Large intestine (tissue), 12 donors: ENCODE results near the gene PSMC2. TPM values are rescaled to one million over a fixed set of nuclear protein-coding genes. Genes with fewer than 3 reads are reported as not detected.

Experiments
- DNase-seq, 2 donors: peaks; one replicate each; pipeline versions ENCODE4 v3.0.0 to v3.0.0-alpha.2; 2013
- H3K27ac ChIP-seq: one replicate; pipeline ENCODE4 v1.5.1; 2013; ENCODE audit warnings: low read length
- H3K27me3 ChIP-seq: 2 replicates; pipeline ENCODE4 v1.6.1; 2013; ENCODE audit warnings: low read length; ENCODE audit not compliant: control insufficient read depth, insufficient read depth
- H3K36me3 ChIP-seq: 2 replicates; pipeline ENCODE4 v1.6.1; 2013; ENCODE audit warnings: low read length; ENCODE audit not compliant: control insufficient read depth, insufficient read depth
- H3K4me1 ChIP-seq: one replicate; pipeline ENCODE4 v1.6.1; 2013; ENCODE audit warnings: low read length; ENCODE audit not compliant: control insufficient read depth, insufficient read depth
- H3K4me3 ChIP-seq: one replicate; pipeline ENCODE4 v1.5.1; 2013; ENCODE audit warnings: low read length
- H3K9me3 ChIP-seq: one replicate; pipeline ENCODE4 v1.6.1; 2013; ENCODE audit warnings: mild to moderate bottlenecking, low read depth, low read length, moderate library complexity; ENCODE audit not compliant: control insufficient read depth
- WGBS: methylation state at CpG from one replicate; pipeline ENCODE4 v1.1.5; 2013; ENCODE audit warnings: low lambda C conversion rate; ENCODE audit not compliant: insufficient coverage; 5-methylcytosine and 5-hydroxymethylcytosine counted together
- long read RNA-seq, 11 donors: transcript quantifications; one replicate each; lab custom pipeline, GENCODE V29; 2026
- polyA plus RNA-seq: library from polyadenylated mRNA; unstranded; fragments of 120-200 nt; gene quantifications from one replicate; pipeline ENCODE4 v1.2.1, GENCODE V29; 2013

Gene PSMC2
- polyA plus RNA-seq, result 107 TPM
- long read RNA-seq, donor 1, transcript PSMC2-201 (12 exons, 2,637 nt), result major isoform, 17 of 22 reads
- long read RNA-seq, donor 1, partial matches to known transcripts, result 5 of 22 reads
- long read RNA-seq, donor 1, other reads (novel, unspliced or antisense), result 0 of 22 reads
- long read RNA-seq, donor 2, transcript PSMC2-201 (12 exons, 2,637 nt), result major isoform, 32 of 49 reads
- long read RNA-seq, donor 2, partial matches to known transcripts, result 16 of 49 reads
- long read RNA-seq, donor 2, other reads (novel, unspliced or antisense), result 0 of 49 reads
- long read RNA-seq, donor 3, transcript PSMC2-201 (12 exons, 2,637 nt), result major isoform, 31 of 89 reads
- long read RNA-seq, donor 3, partial matches to known transcripts, result 57 of 89 reads
- long read RNA-seq, donor 3, other reads (novel, unspliced or antisense), result 0 of 89 reads
- long read RNA-seq, donor 4, partial matches to known transcripts, result 0 of 4 reads
- long read RNA-seq, donor 4, other reads (novel, unspliced or antisense), result 0 of 4 reads
- long read RNA-seq, donor 5, transcript PSMC2-201 (12 exons, 2,637 nt), result major isoform, 12 of 12 reads
- long read RNA-seq, donor 5, partial matches to known transcripts, result 0 of 12 reads
- long read RNA-seq, donor 5, other reads (novel, unspliced or antisense), result 0 of 12 reads
- long read RNA-seq, donor 6, transcript PSMC2-201 (12 exons, 2,637 nt), result major isoform, 27 of 59 reads
- long read RNA-seq, donor 6, partial matches to known transcripts, result 32 of 59 reads
- long read RNA-seq, donor 6, other reads (novel, unspliced or antisense), result 0 of 59 reads
- long read RNA-seq, donor 7, transcript PSMC2-201 (12 exons, 2,637 nt), result major isoform, 21 of 21 reads
- long read RNA-seq, donor 7, partial matches to known transcripts, result 0 of 21 reads
- long read RNA-seq, donor 7, other reads (novel, unspliced or antisense), result 0 of 21 reads
- long read RNA-seq, donor 8, transcript PSMC2-201 (12 exons, 2,637 nt), result major isoform, 37 of 84 reads
- long read RNA-seq, donor 8, partial matches to known transcripts, result 46 of 84 reads
- long read RNA-seq, donor 8, other reads (novel, unspliced or antisense), result 0 of 84 reads
- long read RNA-seq, donor 9, transcript PSMC2-201 (12 exons, 2,637 nt), result major isoform, 29 of 52 reads
- long read RNA-seq, donor 9, partial matches to known transcripts, result 23 of 52 reads
- long read RNA-seq, donor 9, other reads (novel, unspliced or antisense), result 0 of 52 reads
- long read RNA-seq, donor 10, transcript PSMC2-201 (12 exons, 2,637 nt), result major isoform, 37 of 74 reads
- long read RNA-seq, donor 10, partial matches to known transcripts, result 36 of 74 reads
- long read RNA-seq, donor 10, other reads (novel, unspliced or antisense), result 0 of 74 reads
- long read RNA-seq, donor 11, transcript PSMC2-201 (12 exons, 2,637 nt), result major isoform, 27 of 53 reads
- long read RNA-seq, donor 11, partial matches to known transcripts, result 26 of 53 reads
- long read RNA-seq, donor 11, other reads (novel, unspliced or antisense), result 0 of 53 reads

DNA sequence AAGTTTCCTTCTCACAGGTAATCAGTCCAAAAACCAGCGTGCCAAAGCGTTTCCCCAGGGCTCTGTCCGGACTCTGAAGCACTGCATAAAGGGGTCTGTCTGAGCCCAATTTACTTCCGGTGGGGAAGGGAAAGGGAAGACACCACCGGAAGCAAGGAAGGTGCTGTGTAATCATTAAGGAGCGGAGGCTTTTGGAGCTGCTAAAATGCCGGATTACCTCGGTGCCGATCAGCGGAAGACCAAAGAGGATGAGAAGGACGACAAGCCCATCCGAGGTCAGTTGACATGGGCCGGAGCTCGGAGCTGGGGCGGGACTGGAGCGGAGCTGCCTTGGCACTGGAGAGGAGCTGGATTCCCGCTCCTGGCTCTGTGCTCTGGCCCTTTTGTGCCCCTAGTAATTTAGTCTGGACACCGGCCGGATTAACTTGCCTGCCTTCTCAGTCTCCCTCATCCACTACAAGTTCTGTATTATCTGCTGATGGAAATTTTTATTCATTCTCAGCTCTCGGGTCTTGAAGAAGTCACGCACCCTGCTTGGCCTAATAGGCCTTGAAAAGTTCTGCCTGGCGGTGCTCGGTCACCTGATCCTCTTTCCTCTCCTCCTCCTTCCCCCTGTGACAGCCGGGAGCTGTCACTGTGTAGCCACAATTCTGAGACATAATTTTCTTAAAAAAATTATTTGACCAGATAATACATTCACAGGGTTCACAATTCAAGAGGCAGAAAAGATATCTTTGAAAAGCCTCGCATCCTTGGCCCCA is at the start of gene PSMC2:
PSMC2 (plus strand) TSS at position 137 of the 761 bp plus-strand sequence; CDS start at position 206, 69 bp downstream.
- no CpG with 5 or more reads among the region's 25 CpGs for WGBS
- no peaks in the 10 kb centered on the region for H3K27me3 ChIP-seq
- peaks cover 7% of the 10 kb centered on the region for H3K36me3 ChIP-seq
- peak within 1 kb of the TSS; percentile 89 for H3K27ac ChIP-seq
- no peaks in the 10 kb centered on the region for H3K9me3 ChIP-seq
- H3K4me1 ChIP-seq, result peaks cover 5% of the 10 kb centered on the region
- DNase-seq, result peak; percentile 81 to 93
- H3K4me3 ChIP-seq, result peak within 1 kb of the TSS; percentile 82

DNA sequence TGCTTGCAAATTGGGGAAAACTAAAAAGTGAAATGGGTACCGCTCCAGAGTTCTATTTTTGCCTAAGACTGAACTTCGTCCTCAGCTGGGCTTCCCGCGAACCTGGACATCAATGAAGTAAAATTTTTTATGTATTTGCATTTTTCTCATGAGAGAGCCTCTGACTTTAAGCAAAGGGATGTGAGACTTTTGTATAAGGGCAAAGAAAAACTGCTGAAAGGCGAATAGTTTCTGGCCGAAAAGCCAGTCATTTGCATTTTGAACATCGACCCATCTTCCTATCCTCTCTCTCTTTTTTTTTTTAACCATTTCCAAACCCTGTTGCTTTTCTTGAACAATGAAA is 49.6 kb upstream of the PSMC2 start:
- H3K27me3 ChIP-seq, result no peaks in the 10 kb centered on the region
- no peak for DNase-seq
- H3K4me3 ChIP-seq, result peak overlapping the region; percentile 83
- WGBS, result 0% methylated on average over 3 of the region's 7 CpGs
- H3K4me1 ChIP-seq, result peaks cover 3% of the 10 kb centered on the region
- H3K36me3 ChIP-seq, result peaks cover 26% of the 10 kb centered on the region
- no peak overlapping the region for H3K27ac ChIP-seq
- no peaks in the 10 kb centered on the region for H3K9me3 ChIP-seq

DNA sequence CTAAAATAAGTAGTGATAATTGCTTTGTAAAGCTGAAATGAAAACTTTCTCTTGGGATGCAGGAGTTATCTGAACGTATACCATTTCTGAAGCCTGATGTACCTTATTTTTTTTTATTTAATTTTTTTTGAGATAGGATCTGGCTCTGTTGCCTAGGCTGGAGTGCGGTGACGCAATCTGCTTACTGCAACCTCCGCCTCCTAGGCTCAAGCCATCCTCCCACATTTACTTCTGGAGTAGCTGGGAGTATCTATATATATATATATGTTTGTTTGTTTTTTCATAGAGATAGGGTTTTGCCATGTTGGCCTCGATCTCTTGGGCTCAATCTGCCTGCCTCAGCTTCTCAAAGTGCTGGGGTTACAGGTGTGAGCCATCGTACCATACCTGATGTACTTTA is 47.8 kb upstream of the PSMC2 start:
- WGBS, result no CpG with 5 or more reads among the region's 6 CpGs
- Histone ChIP-seq H3K4me1 (peaks cover 3% of the 10 kb centered on the region), H3K27ac (no peak overlapping the region), H3K4me3 (no peak overlapping the region), H3K9me3 (no peaks in the 10 kb centered on the region), H3K27me3 (no peaks in the 10 kb centered on the region), H3K36me3 (peaks cover 41% of the 10 kb centered on the region)
- DNase-seq, result no peak

DNA sequence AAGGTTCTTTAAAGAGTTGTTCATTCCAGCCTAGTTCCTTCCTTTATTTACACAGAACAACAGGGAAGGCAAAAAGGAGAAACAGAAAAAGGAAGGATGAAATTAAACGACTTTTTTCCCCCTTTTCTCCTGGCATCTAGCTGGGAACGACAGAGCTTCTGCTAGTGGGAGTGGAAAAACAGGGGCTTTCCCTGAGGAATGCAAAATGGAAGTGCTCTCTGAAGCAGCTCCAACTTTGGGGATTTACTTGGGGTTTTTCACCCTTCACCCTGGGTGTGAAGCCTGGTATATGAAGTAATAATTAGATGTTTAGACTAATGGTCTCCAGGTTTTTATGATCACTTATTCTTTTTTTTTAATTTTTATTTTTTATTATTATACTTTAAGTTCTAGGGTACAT is 46.0 kb upstream of the PSMC2 start:
- Histone ChIP-seq H3K4me3 (no peak overlapping the region), H3K27me3 (no peaks in the 10 kb centered on the region), H3K27ac (no peak overlapping the region), H3K4me1 (peaks cover 3% of the 10 kb centered on the region), H3K36me3 (peaks cover 54% of the 10 kb centered on the region), H3K9me3 (no peaks in the 10 kb centered on the region)
- no peak for DNase-seq
- no CpG with 5 or more reads among the region's 2 CpGs for WGBS

DNA sequence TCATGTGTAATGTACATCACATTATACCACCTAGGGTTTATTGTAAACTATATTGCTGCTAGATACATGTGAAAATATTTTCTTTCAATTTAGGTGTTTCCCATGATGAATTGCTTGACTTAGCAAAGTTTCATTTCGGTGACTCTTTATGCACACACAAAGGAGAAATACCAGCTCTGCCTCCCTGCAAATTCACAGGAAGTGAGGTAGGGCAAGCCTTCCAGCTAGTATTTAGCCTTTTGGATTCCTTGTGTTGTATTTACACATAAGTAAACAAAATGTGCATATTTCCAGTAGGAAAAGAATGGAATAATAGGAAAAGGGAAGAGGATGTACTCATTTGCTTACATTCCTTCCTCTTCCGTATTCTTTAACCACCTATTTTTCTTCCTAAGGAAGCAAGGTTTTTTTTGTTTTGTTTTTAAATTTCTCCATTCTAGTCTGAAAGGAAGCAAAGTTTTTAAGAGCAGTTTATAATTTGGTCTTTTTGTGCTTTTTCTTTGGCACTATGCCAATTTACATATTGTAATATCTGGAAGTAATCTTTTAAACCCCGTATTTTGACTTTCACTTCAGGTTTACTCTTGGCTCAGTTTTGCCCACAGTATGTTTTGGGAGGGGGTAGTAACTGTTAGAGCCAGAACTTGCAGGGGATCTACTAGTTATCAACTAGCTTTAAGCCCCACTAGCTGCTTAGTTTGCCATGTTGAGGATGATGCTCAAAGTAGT is 39.8 kb upstream of the PSMC2 start:
- peaks cover 84% of the 10 kb centered on the region for H3K36me3 ChIP-seq
- no peaks in the 10 kb centered on the region for H3K27me3 ChIP-seq
- WGBS, result 92% methylated on average over 2 of the region's 3 CpGs
- H3K4me3 ChIP-seq, result no peak overlapping the region
- H3K9me3 ChIP-seq, result no peaks in the 10 kb centered on the region
- H3K27ac ChIP-seq, result no peak overlapping the region
- no peak for DNase-seq
- H3K4me1 ChIP-seq, result no peaks in the 10 kb centered on the region

DNA sequence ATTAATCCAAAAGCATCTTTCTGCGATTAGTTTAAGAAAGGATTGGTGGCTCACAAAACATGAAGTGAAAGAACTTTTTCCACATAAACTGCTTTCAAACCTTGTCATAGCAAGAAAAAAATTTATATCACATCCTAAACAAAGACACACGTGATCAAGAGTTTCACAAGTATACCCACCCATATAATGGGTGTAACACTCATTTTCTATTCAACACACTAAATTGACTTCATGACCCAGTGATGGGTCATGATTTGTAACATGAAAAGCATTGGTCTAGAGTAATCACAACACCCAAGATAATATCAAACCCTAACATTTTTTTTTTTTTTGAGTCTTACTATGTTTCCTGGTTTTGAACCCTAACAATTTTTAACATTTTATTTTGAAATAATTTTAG is 32.6 kb upstream of the PSMC2 start:
- Histone ChIP-seq H3K4me1 (no peaks in the 10 kb centered on the region), H3K27me3 (no peaks in the 10 kb centered on the region), H3K36me3 (peaks cover 77% of the 10 kb centered on the region), H3K9me3 (no peaks in the 10 kb centered on the region), H3K4me3 (no peak overlapping the region), H3K27ac (no peak overlapping the region)
- WGBS, result 100% methylated on average over 1 of the region's 2 CpGs
- DNase-seq, result no peak

DNA sequence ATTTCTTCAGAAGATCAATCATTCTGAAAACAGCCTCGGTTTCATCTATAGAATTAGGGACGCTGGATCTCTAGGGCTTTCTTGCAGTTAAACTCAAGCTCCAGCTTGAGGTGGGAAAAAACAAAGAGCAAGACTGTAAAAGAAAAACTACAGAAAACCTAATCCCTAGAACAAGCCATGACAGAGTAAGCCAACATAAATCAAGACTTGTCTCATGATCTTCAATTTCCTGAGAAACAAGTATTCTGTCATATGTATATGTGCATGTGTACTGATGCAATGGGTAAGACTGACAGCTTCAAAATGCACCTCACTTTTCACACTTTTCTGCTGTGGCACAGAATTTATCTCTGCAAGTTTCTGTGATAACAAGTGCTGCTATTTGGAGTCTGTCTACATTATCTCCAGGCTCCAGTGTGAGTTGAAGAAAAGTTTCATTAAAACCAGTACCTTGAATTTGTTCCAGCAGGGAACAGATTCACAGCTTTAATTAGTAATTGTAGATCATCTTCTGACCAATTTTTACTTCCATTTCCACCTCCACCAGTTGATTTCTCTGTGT is 31.0 kb upstream of the PSMC2 start:
- Histone ChIP-seq H3K36me3 (peaks cover 76% of the 10 kb centered on the region), H3K27me3 (no peaks in the 10 kb centered on the region), H3K27ac (no peak overlapping the region), H3K4me1 (no peaks in the 10 kb centered on the region), H3K9me3 (no peaks in the 10 kb centered on the region), H3K4me3 (no peak overlapping the region)
- peak in 1 of 2 donors; percentile 4 for DNase-seq
- no CpG with 5 or more reads among the region's 2 CpGs for WGBS

DNA sequence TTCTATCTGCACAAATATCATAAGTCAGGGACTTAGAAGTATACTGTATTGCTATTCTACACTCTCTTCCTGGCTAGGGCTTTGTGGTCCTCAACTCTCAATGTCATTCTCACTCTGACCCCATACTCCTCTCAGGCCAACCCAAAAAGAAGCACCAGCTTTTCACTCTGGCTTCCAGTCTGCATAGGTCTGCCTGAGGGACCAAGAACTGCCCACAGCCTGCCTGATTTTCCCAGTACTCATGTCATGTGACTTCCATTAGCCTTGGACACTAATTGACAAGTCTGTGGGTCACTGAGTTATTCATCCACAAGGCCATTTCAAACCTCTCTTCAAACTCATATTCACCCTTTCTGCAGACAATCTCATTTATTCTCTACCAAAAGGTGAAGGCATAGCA is 30.4 kb upstream of the PSMC2 start:
- DNase-seq, result no peak
- H3K4me1 ChIP-seq, result no peaks in the 10 kb centered on the region
- no peaks in the 10 kb centered on the region for H3K27me3 ChIP-seq
- no peaks in the 10 kb centered on the region for H3K9me3 ChIP-seq
- H3K27ac ChIP-seq, result no peak overlapping the region
- H3K4me3 ChIP-seq, result no peak overlapping the region
- peaks cover 74% of the 10 kb centered on the region for H3K36me3 ChIP-seq

DNA sequence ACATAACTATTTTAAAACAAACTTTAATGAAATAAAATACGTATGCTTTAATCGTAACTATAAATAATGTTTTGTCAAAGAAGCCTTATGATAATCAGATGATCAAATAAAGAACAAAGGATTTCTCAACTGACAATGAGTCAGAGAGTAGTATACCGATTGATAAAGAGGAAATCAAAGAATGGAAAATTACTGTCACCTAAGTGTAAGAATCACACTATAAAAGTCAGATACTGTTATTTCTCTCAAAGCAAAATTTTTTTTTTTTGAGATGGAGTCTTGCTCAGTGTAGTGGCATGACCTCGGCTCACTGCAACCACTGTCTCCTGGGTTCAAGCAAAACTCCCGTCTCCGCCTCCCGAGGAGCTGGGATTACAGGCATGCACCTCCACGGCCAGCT is 21.7 kb upstream of the PSMC2 start:
- WGBS, result 96% methylated on average over 3 of the region's 8 CpGs
- no peak for DNase-seq
- H3K4me1 ChIP-seq, result no peaks in the 10 kb centered on the region
- no peaks in the 10 kb centered on the region for H3K9me3 ChIP-seq
- no peak overlapping the region for H3K4me3 ChIP-seq
- no peak overlapping the region for H3K27ac ChIP-seq
- H3K36me3 ChIP-seq, result peaks cover 53% of the 10 kb centered on the region
- no peaks in the 10 kb centered on the region for H3K27me3 ChIP-seq
